GM12874 (cell line): ENCODE measurements around the gene TMED4.

Experiments used
- CTCF ChIP-seq: IDR thresholded peaks from 2 replicates; pipeline ENCODE4 v1.5.1; 2011; ENCODE audit warnings: low read depth, mild to moderate bottlenecking, control low read depth, low read length, moderate library complexity; ENCODE audit not compliant: insufficient read depth

TMED4 gene

DNA sequence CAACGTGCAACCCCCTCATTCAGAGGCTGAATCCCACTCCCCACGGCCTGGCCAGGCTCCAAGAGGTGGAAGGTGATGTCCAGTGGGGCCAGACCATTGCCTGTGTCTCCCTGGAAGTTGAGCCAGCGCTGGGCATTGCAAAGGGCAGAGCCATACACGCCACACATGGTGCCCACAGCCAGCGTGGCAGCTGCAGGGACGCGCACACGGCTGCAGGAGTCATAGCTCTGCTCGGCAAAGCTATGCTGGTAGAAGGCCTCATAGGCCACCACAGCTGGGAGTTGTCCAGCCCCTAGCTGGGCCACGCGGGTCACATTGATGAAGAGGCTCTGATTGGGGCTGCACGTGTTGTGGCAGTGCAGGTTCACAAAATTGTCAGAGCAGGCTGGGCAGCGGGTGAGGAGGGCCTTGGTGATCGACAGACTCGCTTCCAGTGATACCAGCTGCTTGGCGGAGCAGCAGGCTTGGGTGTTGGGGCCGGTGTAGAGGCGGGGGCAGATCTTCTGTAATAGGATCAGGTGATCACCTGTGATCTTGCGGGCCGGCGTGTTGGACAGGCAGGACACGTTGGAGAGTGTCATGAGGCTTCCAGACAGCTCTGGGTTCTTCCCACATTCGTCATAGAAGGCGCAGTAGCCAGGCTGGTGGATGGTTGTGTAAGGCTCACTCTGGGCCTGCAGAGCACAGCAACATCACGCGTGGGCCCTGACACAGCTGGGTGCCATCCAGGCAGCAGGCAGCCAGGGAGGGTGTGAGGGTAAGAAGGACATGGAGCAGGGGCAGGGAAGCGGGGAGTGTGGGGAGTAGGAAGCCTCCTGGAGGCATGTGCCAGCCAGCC lies 42.1 kb downstream of the TMED4 start:
- TF ChIP-seq CTCF, result no peak

GRCh38 chr7:44538798-44539668 lies 43.0 kb downstream of the TMED4 start:
- no peak for TF ChIP-seq CTCF

GRCh38 chr7:44538093-44538797 lies 43.8 kb downstream of the TMED4 start:
- no peak for TF ChIP-seq CTCF

DNA sequence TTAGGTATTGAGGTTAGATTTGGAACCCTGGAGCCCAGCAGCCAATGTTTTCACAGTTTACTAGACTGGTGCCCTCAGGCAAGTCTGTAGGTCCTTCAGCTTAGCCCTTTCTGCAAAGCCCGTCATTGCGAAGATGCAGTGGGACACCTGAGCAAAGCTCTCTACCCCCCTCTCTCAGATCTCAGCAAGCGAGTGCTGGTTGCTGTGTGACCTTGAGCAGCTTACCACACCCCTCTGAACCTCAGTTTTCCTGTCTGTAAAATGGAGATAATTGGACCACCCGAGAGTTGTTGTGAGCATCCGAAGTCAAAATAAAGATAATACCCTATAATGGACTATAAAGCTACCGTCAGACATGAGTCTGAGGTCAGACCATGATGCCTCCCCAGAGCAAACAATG lies 44.6 kb downstream of the TMED4 start:
- no peak for TF ChIP-seq CTCF

DNA sequence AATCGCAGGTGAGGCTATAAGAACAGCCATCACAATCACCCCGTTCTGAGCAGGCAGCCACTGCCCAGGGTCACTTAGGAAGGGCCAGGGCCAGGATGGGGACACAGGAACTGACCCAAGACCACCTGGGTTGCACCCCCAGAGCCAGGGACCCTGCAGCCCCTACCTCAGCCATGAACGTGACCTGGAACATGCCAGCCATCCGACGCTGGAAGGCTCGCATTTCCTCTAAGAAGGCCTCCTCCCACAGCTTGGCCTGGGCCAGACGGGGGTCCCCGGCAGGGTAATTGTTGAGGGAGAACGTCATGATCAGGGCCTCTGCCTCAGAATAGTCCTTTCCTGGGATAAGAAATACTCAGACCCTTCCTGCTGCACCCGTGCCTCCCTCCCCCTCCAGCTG lies 45.9 kb downstream of the TMED4 start:
- TF ChIP-seq CTCF, result no peak

- TF ChIP-seq CTCF, result no peak
Observed at GRCh38 chr7:44535348-44536064, 46.5 kb downstream of the TMED4 start.

- peak; percentile 84 for TF ChIP-seq CTCF
Observed at GRCh38 chr7:44534501-44534900, 47.5 kb downstream of the TMED4 start.
